Activated T-helper 2 cell treated with anti-CD3 and anti-CD28 coated beads, Interferon-gamma antibody, Interleukin-2, Interleukin-4, amounts not matched to agents 10 μg/mL and 5 μg/mL and 100 μg/mL, durations not matched to agents 14 hours and 24 hours and 36 hours (primary cell): Measurements from ENCODE around the gene GNL1. TPM values are rescaled to one million over a fixed set of nuclear protein-coding genes. Genes with fewer than 3 reads are reported as not detected.
"Not testable (repeated sequence)": the region's sequence is repeated elsewhere in the genome, so short reads cannot be mapped to it uniquely, and the experiment has no call there.

Source experiments
- DNase-seq: peaks from one replicate; pipeline ENCODE4 v3.0.0; 2021; ENCODE audit warnings: low spot score
- H3K27ac Mint-ChIP-seq: one replicate; pipeline ENCODE4 v1.8.0; 2021; ENCODE audit warnings: mixed read lengths
- H3K27me3 Mint-ChIP-seq: one replicate; pipeline ENCODE4 v1.8.0; 2021; ENCODE audit warnings: low read depth, mixed read lengths
- H3K36me3 Mint-ChIP-seq: one replicate; pipeline ENCODE4 v1.8.0; 2021; ENCODE audit warnings: low read depth, mixed read lengths
- H3K4me1 Mint-ChIP-seq: one replicate; pipeline ENCODE4 v1.8.0; 2021; ENCODE audit warnings: low read depth, mixed read lengths
- H3K4me3 Mint-ChIP-seq: one replicate; pipeline ENCODE4 v1.8.0; 2021; ENCODE audit warnings: low read depth, mild to moderate bottlenecking, moderate library complexity, mixed read lengths
- H3K9me3 Mint-ChIP-seq: one replicate; pipeline ENCODE4 v1.8.0; 2021; ENCODE audit warnings: mixed read lengths
- intact Hi-C: fragments of 100-400 bp; cut with micrococcal nuclease; formaldehyde crosslinking; loops from one replicate; pipeline ENCODE4 v1.15.1; 2023
- total RNA-seq: library from RNA; stranded (reverse); gene quantifications from 2 replicates; pipeline ENCODE4 v1.2.3, GENCODE V29; 2022

The GNL1 gene
- total RNA-seq, 1 donor from 2014 or later = 79.8 TPM

GRCh38 chr6:30517767-30518504 lies 38.4 kb downstream of the GNL1 start:
- intact Hi-C loops = loop anchor here (5.0 kb wide), 1 partner anchor 294 kb away; no protein-coding TSS in a partner anchor
- Mint-ChIP-seq H3K4me1 (peaks cover 43% of the 10 kb centered on the region), H3K27ac (peak overlapping the region; percentile 52), H3K36me3 (peaks cover 29% of the 10 kb centered on the region), H3K9me3 (peaks cover 19% of the 10 kb centered on the region)
- not testable (repeated sequence) for H3K27me3 Mint-ChIP-seq, H3K4me3 Mint-ChIP-seq, DNase-seq

DNA sequence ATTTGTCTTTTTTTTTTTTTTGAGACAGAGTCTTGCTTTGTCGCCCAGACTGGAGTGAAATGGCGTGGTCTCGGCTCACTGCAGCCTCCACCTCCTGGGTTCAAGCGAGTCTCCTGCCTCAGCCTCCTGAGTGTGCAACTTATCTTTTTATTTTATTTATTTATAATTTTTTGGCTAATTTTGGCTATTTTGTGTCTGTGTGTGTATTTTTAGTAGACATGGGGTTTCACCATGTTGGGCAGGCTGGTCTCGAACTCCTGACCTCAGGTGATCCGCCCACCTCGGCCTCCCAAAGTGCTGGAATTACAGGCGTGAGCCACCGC lies 39.6 kb downstream of the GNL1 start:
- peak overlapping the region; percentile 75 for H3K4me3 Mint-ChIP-seq
- H3K9me3 Mint-ChIP-seq = peaks cover 10% of the 10 kb centered on the region
- H3K36me3 Mint-ChIP-seq = peaks cover 22% of the 10 kb centered on the region
- intact Hi-C loops = loop anchor here (1.0 to 5.0 kb wide), 4 partner anchors 13 to 296 kb away; partner anchors contain the start of gene HLA-E
- H3K27me3 Mint-ChIP-seq, DNase-seq: not testable (repeated sequence)
- peak overlapping the region; percentile 88 for H3K27ac Mint-ChIP-seq
- peaks cover 35% of the 10 kb centered on the region for H3K4me1 Mint-ChIP-seq

GRCh38 chr6:30515944-30516753 lies 40.1 kb downstream of the GNL1 start:
- intact Hi-C loops = loop anchor here (1.0 to 5.0 kb wide), 4 partner anchors 13 to 296 kb away; partner anchors contain the start of gene HLA-E
- Mint-ChIP-seq H3K36me3 (peaks cover 22% of the 10 kb centered on the region), H3K27me3 (no peaks in the 10 kb centered on the region), H3K27ac (peak overlapping the region; percentile 88), H3K4me1 (peaks cover 36% of the 10 kb centered on the region), H3K9me3 (peaks cover 10% of the 10 kb centered on the region), H3K4me3 (peak overlapping the region; percentile 75)
- peak; percentile 90 for DNase-seq

- Mint-ChIP-seq H3K36me3 (peaks cover 20% of the 10 kb centered on the region), H3K4me3 (peak overlapping the region; percentile 81), H3K27me3 (no peaks in the 10 kb centered on the region), H3K9me3 (peaks cover 10% of the 10 kb centered on the region), H3K4me1 (peaks cover 40% of the 10 kb centered on the region), H3K27ac (peak overlapping the region; percentile 93)
- DNase-seq = no peak
- intact Hi-C loops = loop anchor here (5.0 kb wide), 1 partner anchor 297 kb away; no protein-coding TSS in a partner anchor
These were observed 41.2 kb downstream of the GNL1 start for GRCh38 chr6:30515106-30515505.

- Mint-ChIP-seq H3K4me1 (peaks cover 49% of the 10 kb centered on the region), H3K9me3 (peaks cover 3% of the 10 kb centered on the region), H3K27me3 (no peaks in the 10 kb centered on the region), H3K27ac (no peak overlapping the region), H3K36me3 (peaks cover 10% of the 10 kb centered on the region), H3K4me3 (no peak overlapping the region)
- intact Hi-C loops = no loop called here
- no peak for DNase-seq
These were observed 42.8 kb downstream of the GNL1 start for GRCh38 chr6:30513451-30513850.

- H3K9me3 Mint-ChIP-seq = no peaks in the 10 kb centered on the region
- intact Hi-C loops = no loop called here
- peaks cover 53% of the 10 kb centered on the region for H3K4me1 Mint-ChIP-seq
- H3K36me3 Mint-ChIP-seq = peaks cover 5% of the 10 kb centered on the region
- peak overlapping the region; percentile 19 for H3K4me3 Mint-ChIP-seq
- DNase-seq = no peak
- no peaks in the 10 kb centered on the region for H3K27me3 Mint-ChIP-seq
- H3K27ac Mint-ChIP-seq = peak overlapping the region; percentile 26
These were observed 45.1 kb downstream of the GNL1 start for GRCh38 chr6:30511169-30511546.

- Mint-ChIP-seq H3K36me3 (peaks cover 5% of the 10 kb centered on the region), H3K9me3 (no peaks in the 10 kb centered on the region), H3K27me3 (no peaks in the 10 kb centered on the region), H3K4me1 (peaks cover 52% of the 10 kb centered on the region), H3K4me3 (no peak overlapping the region), H3K27ac (no peak overlapping the region)
- no peak for DNase-seq
- intact Hi-C loops = no loop called here
These were observed 45.7 kb downstream of the GNL1 start for GRCh38 chr6:30510419-30511168.

DNA sequence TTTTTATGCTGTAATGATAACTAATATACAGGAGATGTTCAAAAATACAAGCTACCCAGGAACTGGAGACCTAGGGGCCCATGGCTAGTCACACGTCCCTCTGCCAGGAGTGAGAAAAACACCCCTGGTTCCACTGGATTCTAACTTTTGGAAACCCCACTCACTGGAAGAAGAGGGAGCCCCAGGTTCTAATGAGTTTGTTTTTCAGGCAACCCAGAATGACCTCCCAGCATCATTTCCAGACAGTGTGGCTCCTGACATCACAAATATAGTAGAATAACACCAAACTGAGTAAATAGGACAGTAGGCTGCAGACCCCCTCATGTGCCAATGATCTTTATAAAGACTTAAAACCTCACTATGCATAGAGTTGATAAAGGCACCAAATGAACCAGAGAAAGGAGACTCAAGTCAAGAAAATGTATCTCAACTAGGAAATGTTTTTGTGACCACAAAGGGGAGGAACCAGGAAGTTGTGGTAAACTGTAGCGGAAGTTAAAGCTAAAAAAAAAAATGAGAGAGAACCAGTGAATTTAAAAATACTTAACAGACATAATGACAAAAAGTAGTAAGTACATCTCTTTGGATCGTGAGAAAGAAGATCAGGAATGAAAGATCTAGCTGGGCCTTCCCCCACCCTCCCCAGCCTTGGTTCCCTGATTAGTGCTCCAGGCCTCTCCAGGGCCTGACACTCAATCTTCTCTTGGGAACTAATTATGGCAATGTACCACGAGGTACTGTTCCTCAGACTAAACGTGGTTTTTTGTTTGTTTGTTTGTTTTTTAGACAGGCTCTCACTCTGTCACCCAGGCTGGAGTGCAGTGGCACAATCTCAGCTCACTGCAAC lies 47.2 kb downstream of the GNL1 start:
- H3K4me1 Mint-ChIP-seq = peaks cover 43% of the 10 kb centered on the region
- peak overlapping the region; percentile 82 for H3K27ac Mint-ChIP-seq
- peaks cover 5% of the 10 kb centered on the region for H3K36me3 Mint-ChIP-seq
- no peaks in the 10 kb centered on the region for H3K9me3 Mint-ChIP-seq
- peak overlapping the region; percentile 23 for H3K4me3 Mint-ChIP-seq
- DNase-seq = no peak
- intact Hi-C loops = loop anchor here (1.0 kb wide), 1 partner anchor 19 kb away; no protein-coding TSS in a partner anchor
- H3K27me3 Mint-ChIP-seq = no peaks in the 10 kb centered on the region

- H3K27ac Mint-ChIP-seq = peak overlapping the region; percentile 82
- DNase-seq = no peak
- H3K36me3 Mint-ChIP-seq = peaks cover 5% of the 10 kb centered on the region
- no peaks in the 10 kb centered on the region for H3K9me3 Mint-ChIP-seq
- intact Hi-C loops = no loop called here
- H3K27me3 Mint-ChIP-seq = no peaks in the 10 kb centered on the region
- peak overlapping the region; percentile 23 for H3K4me3 Mint-ChIP-seq
- H3K4me1 Mint-ChIP-seq = peaks cover 43% of the 10 kb centered on the region
These were observed 48.2 kb downstream of the GNL1 start for GRCh38 chr6:30507849-30508827.

DNA sequence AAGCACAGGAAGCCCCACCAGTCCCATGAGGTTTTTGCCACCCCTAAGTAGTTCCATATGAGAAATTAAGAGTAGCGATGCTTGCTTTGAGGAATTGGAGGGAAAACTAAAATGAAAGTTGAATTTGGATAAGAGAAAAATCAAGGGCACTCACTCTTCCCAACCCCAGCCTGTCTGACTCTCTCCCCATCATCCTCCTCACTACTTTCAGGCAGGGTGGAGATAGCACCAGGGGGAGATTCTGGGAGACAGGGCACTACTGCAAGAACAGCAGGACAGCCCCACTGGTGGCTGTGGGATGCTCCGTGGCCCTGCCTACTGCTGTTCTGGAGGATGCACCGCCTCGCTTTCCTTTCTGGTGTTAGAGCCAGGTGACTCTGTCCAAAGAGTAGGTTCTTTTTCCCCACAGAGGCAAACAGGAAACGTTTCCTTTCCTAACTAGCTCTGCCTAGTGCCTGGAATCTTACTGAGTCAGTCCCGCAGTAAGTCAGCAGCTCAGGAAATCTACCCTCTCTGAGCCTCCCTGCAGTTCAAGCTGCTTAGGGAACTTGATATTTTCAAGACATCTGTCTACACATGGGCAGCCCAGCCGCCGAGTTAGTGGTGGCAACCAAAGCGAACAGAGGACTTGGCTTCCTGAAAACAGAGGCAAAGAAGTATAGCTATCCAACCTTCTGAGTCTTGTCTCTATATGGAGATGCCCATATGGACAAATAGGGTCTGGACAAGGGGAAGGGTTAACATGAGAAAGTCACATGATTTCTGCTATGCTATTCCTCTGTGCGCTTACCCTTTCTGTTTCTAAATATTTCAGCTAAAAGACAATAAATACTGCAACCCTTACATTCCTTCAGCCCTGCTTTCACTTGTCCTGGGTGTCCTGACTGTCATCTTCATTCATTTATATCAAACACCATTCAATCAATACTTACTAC lies 55.6 kb downstream of the GNL1 start:
- intact Hi-C loops = no loop called here
- no peak for DNase-seq
- H3K9me3 Mint-ChIP-seq = no peaks in the 10 kb centered on the region
- H3K27me3 Mint-ChIP-seq = no peaks in the 10 kb centered on the region
- peaks cover 32% of the 10 kb centered on the region for H3K4me1 Mint-ChIP-seq
- H3K4me3 Mint-ChIP-seq = peak overlapping the region; percentile 7
- peaks cover 3% of the 10 kb centered on the region for H3K36me3 Mint-ChIP-seq
- no peak overlapping the region for H3K27ac Mint-ChIP-seq
